ENCODE results near the gene RCN1.
"Not testable (repeated sequence)": the region's sequence is repeated elsewhere in the genome, so short reads cannot be mapped to it uniquely, and the experiment has no call there.

RCN1 gene

DNA sequence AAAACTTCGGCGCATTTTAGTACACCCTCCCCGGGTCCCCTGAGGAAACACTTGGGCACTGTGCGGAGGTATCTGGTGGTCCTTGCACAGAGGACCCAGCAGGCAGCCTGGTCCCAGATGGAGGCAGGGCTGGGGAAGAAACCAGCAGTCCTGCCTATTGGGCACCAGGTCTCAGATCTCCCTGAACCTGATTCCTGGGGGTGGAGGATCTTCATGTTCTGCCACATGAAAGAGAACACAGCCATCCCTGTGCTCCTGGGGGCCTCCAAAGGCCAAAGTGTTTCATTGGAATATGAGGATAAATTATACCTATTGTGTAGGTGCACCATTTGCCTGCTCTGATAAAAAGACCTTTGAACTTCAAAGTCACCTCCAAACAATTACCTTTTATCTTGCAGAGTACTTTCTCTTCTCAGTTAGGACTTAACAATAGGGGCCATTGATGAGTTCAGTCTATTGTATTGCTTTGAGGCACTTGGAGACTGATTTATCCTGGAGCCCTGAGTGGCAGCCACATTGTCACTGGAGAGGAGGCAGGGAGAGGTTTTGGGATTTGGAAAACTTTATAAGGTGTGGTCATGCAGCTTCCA, 1.8 kb downstream of the RCN1 start:
- Mint-ChIP-seq H3K36me3 (ENCODE audit: low read depth) (peaks cover 18% of the 10 kb centered on the region), H3K9me3 (no peaks in the 10 kb centered on the region), H3K27ac (peak overlapping the region; percentile 65), H3K4me3 (peak overlapping the region; percentile 89), H3K27me3 (peaks cover 8% of the 10 kb centered on the region), H3K4me1 (peaks cover 43% of the 10 kb centered on the region)
- ATAC-seq (no peak), DNase-seq (no peak)

DNA sequence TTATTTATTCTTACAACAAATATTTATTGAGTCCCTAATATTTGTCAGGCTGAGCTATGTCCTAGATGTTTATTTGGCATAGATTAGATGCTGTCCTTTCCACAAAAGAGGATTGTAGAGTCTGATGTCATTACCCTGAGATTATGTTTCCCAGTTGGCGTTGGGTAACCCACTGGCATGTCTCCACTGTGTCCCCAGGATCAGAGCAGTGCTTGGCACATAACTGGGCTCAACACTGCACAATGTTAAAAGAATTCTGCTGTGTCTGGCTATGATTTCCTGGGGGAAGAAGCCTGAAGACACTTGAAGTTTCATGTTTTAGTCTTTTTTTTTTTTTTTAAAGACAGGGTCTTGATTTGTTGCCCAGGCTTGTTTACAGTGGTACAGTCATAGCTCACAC, 4.0 kb downstream of the RCN1 start:
- Mint-ChIP-seq H3K9me3 (no peaks in the 10 kb centered on the region), H3K27ac (no peak overlapping the region), H3K4me1 (peaks cover 32% of the 10 kb centered on the region), H3K4me3 (no peak overlapping the region), H3K27me3 (no peaks in the 10 kb centered on the region), H3K36me3 (ENCODE audit: low read depth) (peaks cover 35% of the 10 kb centered on the region)
- DNase-seq (no peak), ATAC-seq (no peak)

DNA sequence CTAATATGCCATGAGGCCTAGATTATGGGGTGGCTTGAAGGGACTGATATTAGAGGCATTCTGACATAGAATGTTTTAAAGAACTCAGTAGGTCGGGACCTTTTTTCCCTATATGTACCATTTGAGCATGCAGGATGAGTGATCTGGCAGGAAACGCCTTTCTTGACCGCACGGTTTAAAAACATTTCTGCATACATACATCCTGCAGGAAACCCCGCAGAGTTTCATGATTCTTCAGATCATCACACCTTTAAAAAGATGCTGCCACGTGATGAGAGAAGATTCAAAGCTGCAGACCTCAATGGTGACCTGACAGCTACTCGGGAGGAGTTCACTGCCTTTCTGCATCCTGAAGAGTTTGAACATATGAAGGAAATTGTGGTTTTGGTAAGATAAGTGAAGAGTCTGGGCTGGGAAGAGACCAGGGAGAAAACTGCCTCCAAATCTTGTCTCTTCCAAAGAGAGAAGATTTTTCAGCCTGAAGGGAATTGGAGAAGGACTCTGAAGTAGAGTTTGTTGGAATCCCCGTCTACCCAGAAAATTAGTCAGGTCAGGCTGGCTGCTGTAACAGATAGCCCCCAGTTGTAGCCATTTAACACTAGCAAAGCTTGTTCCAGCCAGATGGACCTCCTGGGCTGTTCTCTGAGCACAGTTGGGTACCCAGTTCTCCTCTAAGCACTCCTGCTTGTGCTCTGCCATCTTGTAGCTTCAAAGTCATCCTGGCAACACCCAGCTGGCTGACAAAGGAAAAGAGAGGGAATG, 7.4 kb downstream of the RCN1 start:
- H3K27ac Mint-ChIP-seq = no peak overlapping the region
- H3K27me3 Mint-ChIP-seq = no peaks in the 10 kb centered on the region
- peaks cover 55% of the 10 kb centered on the region for H3K36me3 Mint-ChIP-seq (ENCODE audit: low read depth)
- H3K4me3 Mint-ChIP-seq = no peak overlapping the region
- DNase-seq = no peak
- no peaks in the 10 kb centered on the region for H3K9me3 Mint-ChIP-seq
- ATAC-seq = no peak
- peaks cover 16% of the 10 kb centered on the region for H3K4me1 Mint-ChIP-seq

DNA sequence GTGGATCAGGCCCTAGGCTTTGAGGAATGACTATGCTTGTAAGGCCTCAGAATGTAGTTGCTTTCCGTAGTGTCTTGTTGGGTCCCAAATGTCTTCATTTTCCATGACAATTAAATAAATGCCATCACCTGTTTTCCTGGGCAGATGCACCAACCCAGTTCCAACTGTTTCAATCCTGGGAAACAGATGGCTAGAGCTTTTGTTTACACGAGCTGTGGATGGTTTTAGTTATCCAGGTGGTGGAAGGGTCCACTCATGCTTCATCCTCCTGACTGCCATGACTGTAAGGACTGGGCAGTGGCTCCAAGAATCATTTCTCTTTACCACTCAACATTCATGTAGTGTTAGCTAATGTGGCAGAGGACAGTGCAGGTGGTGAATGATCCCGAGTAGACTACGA, 8.6 kb downstream of the RCN1 start:
- Mint-ChIP-seq H3K36me3 (ENCODE audit: low read depth) (peaks cover 59% of the 10 kb centered on the region), H3K4me3 (no peak overlapping the region), H3K27ac (no peak overlapping the region), H3K9me3 (no peaks in the 10 kb centered on the region), H3K4me1 (peaks cover 12% of the 10 kb centered on the region), H3K27me3 (no peaks in the 10 kb centered on the region)
- DNase-seq (no peak), ATAC-seq (no peak)

DNA sequence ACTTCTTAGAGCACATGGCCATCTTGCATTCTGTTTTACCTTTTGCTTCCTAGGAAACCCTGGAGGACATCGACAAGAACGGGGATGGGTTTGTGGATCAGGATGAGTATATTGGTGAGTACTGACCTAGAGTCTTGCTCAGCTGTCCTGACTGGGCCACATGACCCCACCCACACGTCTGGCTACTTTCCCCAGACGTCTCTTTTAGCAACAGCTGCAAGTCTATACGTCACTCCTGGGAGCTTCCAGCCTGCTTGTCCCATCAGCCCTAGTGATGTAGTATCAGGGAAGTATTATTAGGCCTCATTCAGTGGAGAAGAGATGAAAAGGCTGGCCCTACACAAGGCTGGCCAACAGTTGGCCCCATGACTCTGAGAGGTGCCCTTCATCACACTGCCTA, 9.6 kb downstream of the RCN1 start:
- Mint-ChIP-seq H3K36me3 (ENCODE audit: low read depth) (peaks cover 66% of the 10 kb centered on the region), H3K4me1 (peaks cover 12% of the 10 kb centered on the region), H3K27me3 (no peaks in the 10 kb centered on the region), H3K27ac (no peak overlapping the region), H3K4me3 (no peak overlapping the region), H3K9me3 (no peaks in the 10 kb centered on the region)
- ATAC-seq = no peak
- no peak for DNase-seq

DNA sequence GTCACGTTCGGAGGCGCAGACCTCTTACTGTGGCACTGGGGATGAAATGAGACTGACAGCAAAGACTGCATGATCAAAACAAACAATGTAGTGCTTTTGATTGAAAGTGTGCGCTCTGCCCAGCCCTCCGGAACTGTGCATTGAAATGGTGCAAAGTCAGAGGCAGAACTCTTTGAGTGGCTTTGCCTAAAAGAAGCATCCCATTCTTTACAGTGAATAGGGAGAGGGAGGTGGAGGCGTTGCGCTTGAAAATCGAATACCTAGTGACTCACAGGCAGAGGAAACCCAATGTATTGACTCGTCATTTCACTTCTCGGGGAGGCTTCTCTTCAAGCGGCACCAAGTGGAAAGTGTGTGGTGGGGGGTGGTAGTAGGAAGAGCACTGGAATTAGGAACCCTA, 10.9 kb downstream of the RCN1 start:
- Mint-ChIP-seq H3K27ac (no peak overlapping the region), H3K4me3 (no peak overlapping the region), H3K4me1 (peaks cover 15% of the 10 kb centered on the region), H3K27me3 (no peaks in the 10 kb centered on the region), H3K9me3 (no peaks in the 10 kb centered on the region), H3K36me3 (ENCODE audit: low read depth) (peaks cover 68% of the 10 kb centered on the region)
- no peak for DNase-seq
- no peak for ATAC-seq

DNA sequence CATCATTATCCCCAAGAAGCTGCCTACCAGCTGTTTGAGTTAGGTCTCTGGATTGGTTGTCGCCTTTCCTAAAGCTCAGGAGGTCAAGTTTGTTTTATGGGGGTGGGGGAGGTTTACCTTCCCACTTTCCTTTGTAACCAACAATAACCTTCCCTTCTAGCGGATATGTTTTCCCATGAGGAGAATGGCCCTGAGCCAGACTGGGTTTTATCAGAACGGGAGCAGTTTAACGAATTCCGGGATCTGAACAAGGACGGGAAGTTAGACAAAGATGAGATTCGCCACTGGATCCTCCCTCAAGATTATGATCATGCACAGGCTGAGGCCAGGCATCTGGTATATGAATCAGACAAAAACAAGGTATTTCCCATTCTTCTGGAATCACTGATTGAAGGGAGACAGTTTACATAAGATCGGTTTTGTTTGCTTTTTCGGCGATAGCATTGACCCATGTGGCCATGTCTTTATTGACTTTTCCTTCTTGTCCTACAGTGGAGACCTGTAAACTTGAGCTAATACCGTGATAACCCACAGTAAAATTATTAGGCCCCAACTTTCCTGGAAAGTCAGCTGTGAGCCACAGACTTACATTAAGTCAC, 12.3 kb downstream of the RCN1 start:
- not testable (repeated sequence) for H3K27me3 Mint-ChIP-seq, H3K4me1 Mint-ChIP-seq, H3K9me3 Mint-ChIP-seq, ATAC-seq, H3K27ac Mint-ChIP-seq, H3K4me3 Mint-ChIP-seq, DNase-seq
- H3K36me3 Mint-ChIP-seq (ENCODE audit: low read depth) = peaks cover 55% of the 10 kb centered on the region

DNA sequence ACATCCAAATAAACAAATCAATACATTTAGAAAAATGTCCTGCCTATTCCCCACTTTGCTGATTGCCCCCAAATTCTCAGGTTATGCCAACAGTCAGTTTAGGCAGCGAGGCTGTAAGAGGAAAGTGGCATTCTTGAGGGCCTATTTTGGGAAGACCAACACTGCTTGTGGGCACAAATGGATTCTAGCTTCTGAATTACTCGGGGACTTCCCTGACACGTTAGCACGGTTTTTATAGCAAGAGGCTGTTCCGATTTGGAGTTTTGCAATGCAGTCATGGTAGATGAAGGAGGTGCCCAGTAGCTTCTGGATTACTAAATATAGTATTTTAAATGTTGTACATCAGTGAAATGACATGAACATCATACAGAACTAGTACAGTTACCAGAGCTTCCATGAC, 13.1 kb downstream of the RCN1 start:
- H3K4me1 Mint-ChIP-seq = peaks cover 7% of the 10 kb centered on the region
- DNase-seq (no peak), ATAC-seq (no peak)
- peaks cover 49% of the 10 kb centered on the region for H3K36me3 Mint-ChIP-seq (ENCODE audit: low read depth)
- H3K9me3 Mint-ChIP-seq = no peaks in the 10 kb centered on the region
- no peak overlapping the region for H3K27ac Mint-ChIP-seq
- no peak overlapping the region for H3K4me3 Mint-ChIP-seq
- no peaks in the 10 kb centered on the region for H3K27me3 Mint-ChIP-seq

DNA sequence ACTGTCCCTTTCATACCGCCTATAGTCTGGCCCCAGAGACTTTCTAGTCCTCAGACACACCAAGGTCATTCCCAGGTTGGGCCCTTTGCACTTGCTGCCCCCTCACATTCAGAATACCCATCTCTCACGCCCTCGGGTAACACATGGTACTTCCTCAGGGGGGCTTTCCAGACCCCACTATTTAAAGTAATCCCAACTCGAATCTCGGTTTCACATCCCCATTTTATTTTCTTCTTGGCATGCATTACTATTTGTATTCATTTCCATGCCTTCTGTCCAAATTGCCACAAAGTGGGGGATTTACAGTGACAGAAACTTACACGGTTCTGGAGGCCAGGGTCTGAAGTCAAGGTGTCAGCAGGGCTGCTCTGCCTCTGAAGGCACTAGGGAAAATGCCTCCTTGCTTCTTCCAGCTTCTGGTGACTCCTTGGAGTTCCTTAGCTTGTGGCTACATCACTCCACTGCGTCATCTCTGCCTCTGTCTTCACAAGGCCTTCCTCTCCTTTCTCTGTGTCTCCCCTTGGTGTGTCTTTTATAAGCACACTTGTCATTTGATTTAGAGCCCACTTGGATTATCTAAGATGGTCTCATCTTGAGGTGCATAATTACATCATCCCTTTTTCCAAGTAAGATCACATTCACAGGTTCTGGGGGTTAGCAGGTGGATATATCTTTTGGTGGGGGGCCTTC, 15.1 kb downstream of the RCN1 start:
- ATAC-seq = no peak
- Mint-ChIP-seq H3K36me3 (ENCODE audit: low read depth) (peaks cover 34% of the 10 kb centered on the region), H3K4me3 (no peak overlapping the region), H3K27ac (no peak overlapping the region), H3K9me3 (no peaks in the 10 kb centered on the region), H3K4me1 (peaks cover 7% of the 10 kb centered on the region), H3K27me3 (no peaks in the 10 kb centered on the region)
- DNase-seq = no peak

DNA sequence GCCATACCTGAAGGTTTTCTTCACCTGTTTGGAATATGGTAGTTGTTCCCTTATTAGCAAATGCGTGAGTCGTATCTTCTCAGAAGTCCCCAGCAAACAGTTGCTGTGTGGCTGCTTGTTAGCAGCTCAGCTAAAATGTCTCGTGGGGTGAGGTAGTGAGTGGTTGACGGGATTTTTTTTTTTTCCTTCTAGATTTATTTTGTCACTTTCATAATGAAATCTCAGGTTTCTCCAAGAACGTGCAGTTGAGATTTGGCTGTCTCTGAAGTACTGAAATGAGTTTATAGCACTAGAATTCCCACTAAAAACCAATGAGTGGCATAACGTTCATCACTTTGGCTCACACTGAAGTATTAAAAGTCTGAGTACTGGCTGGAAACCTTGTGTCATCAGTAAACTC, 16.8 kb downstream of the RCN1 start:
- ATAC-seq = no peak
- Mint-ChIP-seq H3K36me3 (ENCODE audit: low read depth) (peaks cover 25% of the 10 kb centered on the region), H3K27me3 (no peaks in the 10 kb centered on the region), H3K4me1 (peaks cover 7% of the 10 kb centered on the region), H3K9me3 (no peaks in the 10 kb centered on the region), H3K4me3 (no peak overlapping the region), H3K27ac (no peak overlapping the region)
- no peak for DNase-seq

DNA sequence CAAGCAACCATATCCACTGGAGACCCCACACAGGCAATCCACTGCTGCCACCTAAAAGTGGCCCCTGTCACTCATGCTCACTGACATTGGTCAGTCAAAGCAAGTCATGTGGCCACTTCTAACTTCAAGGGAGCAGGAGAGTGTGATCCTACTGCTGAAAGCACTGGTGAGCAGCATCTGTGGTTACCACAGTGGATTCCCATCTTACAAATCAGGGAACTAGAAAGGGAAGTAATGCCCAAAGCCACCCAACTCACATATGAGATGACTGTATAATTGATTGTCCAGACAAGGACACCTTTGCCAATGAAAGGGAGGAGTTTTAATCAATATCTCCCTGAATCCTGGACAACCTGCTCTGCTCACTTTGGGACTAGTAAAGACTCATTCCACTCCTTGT, 17.7 kb downstream of the RCN1 start:
- DNase-seq = no peak
- Mint-ChIP-seq H3K27me3 (peaks cover 1% of the 10 kb centered on the region), H3K36me3 (ENCODE audit: low read depth) (peaks cover 17% of the 10 kb centered on the region), H3K9me3 (no peaks in the 10 kb centered on the region), H3K4me1 (peaks cover 7% of the 10 kb centered on the region), H3K4me3 (no peak overlapping the region), H3K27ac (no peak overlapping the region)
- ATAC-seq = no peak

DNA sequence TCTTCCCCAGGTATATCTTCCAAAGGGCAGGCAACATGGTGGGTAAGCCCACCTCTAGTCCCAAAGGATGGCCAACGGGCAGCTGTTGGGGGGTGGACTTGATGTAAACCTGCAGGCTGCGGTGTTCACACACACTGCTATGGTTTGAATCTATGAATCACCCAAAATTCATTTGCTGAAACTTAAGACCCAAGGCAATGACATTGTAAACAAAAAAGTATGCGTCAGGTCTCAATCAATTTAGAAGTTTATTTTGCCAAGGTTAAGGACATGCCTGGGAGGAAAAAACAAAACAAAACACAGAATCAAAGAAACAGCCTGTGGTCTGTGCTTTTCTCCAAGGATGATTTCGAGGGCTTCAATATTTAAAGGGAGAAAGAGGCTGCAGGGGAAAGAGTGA, 18.3 kb downstream of the RCN1 start:
- H3K36me3 Mint-ChIP-seq (ENCODE audit: low read depth) = peaks cover 15% of the 10 kb centered on the region
- H3K27ac Mint-ChIP-seq = no peak overlapping the region
- H3K9me3 Mint-ChIP-seq = no peaks in the 10 kb centered on the region
- no peak for ATAC-seq
- no peak for DNase-seq
- peaks cover 7% of the 10 kb centered on the region for H3K4me1 Mint-ChIP-seq
- H3K27me3 Mint-ChIP-seq = peaks cover 2% of the 10 kb centered on the region
- H3K4me3 Mint-ChIP-seq = no peak overlapping the region

DNA sequence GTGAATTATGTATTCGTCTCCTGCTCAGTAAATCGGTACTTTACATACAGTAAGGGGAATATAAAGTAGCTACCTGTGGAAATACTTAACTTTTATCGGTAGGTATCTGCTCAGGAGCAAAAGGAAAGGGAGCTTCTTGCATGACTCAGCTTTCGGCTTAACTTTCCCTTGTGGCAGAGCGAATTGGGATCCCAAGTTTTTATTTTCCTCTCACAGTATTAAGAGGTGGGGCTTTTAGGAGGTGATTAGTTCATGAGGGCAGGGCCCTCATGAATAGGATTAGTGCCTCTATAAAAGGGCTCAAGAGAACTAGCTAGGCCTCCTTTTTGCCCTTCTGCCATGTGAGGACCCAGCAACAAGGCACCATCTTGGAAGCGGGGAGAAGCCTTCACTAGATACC, 18.7 kb downstream of the RCN1 start:
- H3K27me3 Mint-ChIP-seq = peaks cover 2% of the 10 kb centered on the region
- H3K4me1 Mint-ChIP-seq = peaks cover 7% of the 10 kb centered on the region
- no peak overlapping the region for H3K27ac Mint-ChIP-seq
- H3K9me3 Mint-ChIP-seq = no peaks in the 10 kb centered on the region
- no peak for ATAC-seq
- DNase-seq = no peak
- no peak overlapping the region for H3K4me3 Mint-ChIP-seq
- H3K36me3 Mint-ChIP-seq (ENCODE audit: low read depth) = peaks cover 12% of the 10 kb centered on the region

DNA sequence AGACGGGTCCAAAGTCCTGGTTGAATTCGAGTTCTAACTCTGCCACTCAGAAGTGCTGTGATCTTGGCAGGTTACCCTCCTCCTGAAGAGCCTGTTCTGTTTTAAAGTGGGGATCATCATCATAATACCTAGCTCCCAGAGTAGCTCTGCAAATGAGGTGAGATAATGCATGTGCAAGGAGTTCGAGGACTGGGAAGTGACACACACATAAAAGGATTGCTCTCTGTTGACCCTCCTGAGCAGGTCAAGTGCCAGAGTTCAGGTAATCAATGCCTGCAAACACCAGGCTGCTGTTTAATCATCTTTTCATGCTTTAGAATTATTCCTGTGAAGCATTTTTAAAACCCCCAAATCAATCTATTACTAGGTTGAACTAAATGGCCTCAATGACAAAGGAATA, 19.9 kb downstream of the RCN1 start:
- Mint-ChIP-seq H3K4me3 (no peak overlapping the region), H3K27me3 (peaks cover 2% of the 10 kb centered on the region), H3K36me3 (ENCODE audit: low read depth) (peaks cover 6% of the 10 kb centered on the region), H3K27ac (no peak overlapping the region), H3K4me1 (peaks cover 6% of the 10 kb centered on the region), H3K9me3 (no peaks in the 10 kb centered on the region)
- DNase-seq (no peak), ATAC-seq (no peak)
